GM12872 (cell line): ENCODE results near the gene ZC3H10.

Experiments used
- CTCF ChIP-seq: IDR thresholded peaks from 3 replicates; pipeline ENCODE4 v1.5.1; 2011; ENCODE audit warnings: low read depth, mild to moderate bottlenecking, low read length, moderate library complexity; ENCODE audit not compliant: insufficient read depth

The ZC3H10 gene

GRCh38 chr12:56080556-56081138, 37.4 kb upstream of the ZC3H10 start:
- TF ChIP-seq CTCF, result no peak

- TF ChIP-seq CTCF, result no peak
Observed at GRCh38 chr12:56081393-56082347, 36.4 kb upstream of the ZC3H10 start.

GRCh38 chr12:56082382-56082781, 35.7 kb upstream of the ZC3H10 start:
- no peak for TF ChIP-seq CTCF

GRCh38 chr12:56082967-56083366, 35.1 kb upstream of the ZC3H10 start:
- TF ChIP-seq CTCF, result no peak

GRCh38 chr12:56084958-56085543, 33.0 kb upstream of the ZC3H10 start:
- TF ChIP-seq CTCF, result peak; percentile 61

GRCh38 chr12:56086096-56086495, 32.0 kb upstream of the ZC3H10 start:
- no peak for TF ChIP-seq CTCF

- TF ChIP-seq CTCF, result no peak
Observed at GRCh38 chr12:56086608-56087007, 31.5 kb upstream of the ZC3H10 start.
